GM18867 (cell line): ENCODE results near the gene IDH1.
"Not testable (repeated sequence)": the region's sequence is repeated elsewhere in the genome, so short reads cannot be mapped to it uniquely, and the experiment has no call there.

Experiments
- ATAC-seq: cut with Tn5 transposase; IDR thresholded peaks from one replicate; pipeline ENCODE4 v1.9.1; 2021; ENCODE audit warnings: mild to moderate bottlenecking, moderate library complexity; ENCODE audit not compliant: unreplicated experiment

The IDH1 gene

GRCh38 chr2:208222351-208222750, 32.5 kb downstream of the IDH1 start:
- ATAC-seq = no peak

- ATAC-seq = not testable (repeated sequence)
These were observed 33.0 kb downstream of the IDH1 start for GRCh38 chr2:208221873-208222272.

GRCh38 chr2:208210688-208211451, 44.0 kb downstream of the IDH1 start:
- peak; percentile 41 for ATAC-seq

- ATAC-seq = no peak
These were observed 46.4 kb downstream of the IDH1 start for GRCh38 chr2:208208335-208209085.

GRCh38 chr2:208207769-208208168, 47.1 kb downstream of the IDH1 start:
- ATAC-seq = no peak

GRCh38 chr2:208204166-208204565, 50.7 kb downstream of the IDH1 start:
- ATAC-seq = no peak

- no peak for ATAC-seq
These were observed 59.3 kb downstream of the IDH1 start for GRCh38 chr2:208195531-208195930.

GRCh38 chr2:208192611-208193236, 62.1 kb downstream of the IDH1 start:
- no peak for ATAC-seq

GRCh38 chr2:208189810-208190503, 64.9 kb downstream of the IDH1 start, which contains the start of gene C2orf80:
Gene C2orf80, minus strand, starts transcription at chr2:208190030. Its CDS starts 3,044 bp downstream, at chr2:208186986.
- no peak for ATAC-seq

- no peak for ATAC-seq
These were observed 65.6 kb downstream of the IDH1 start for GRCh38 chr2:208189069-208189809.

GRCh38 chr2:208186893-208187292, 68.0 kb downstream of the IDH1 start:
- no peak for ATAC-seq

GRCh38 chr2:208186465-208186864, 68.4 kb downstream of the IDH1 start:
- no peak for ATAC-seq
